Stimulated activated CD8-positive, alpha-beta memory T cell treated with anti-CD3 and anti-CD28 coated beads, Interleukin-12 subunit alpha, Interleukin-12 subunit beta, amount 100 ng/mL, for 24 hours (primary cell): ENCODE results near the gene KRT10.
"Not testable (repeated sequence)": the region's sequence is repeated elsewhere in the genome, so short reads cannot be mapped to it uniquely, and the experiment has no call there.

Source experiments
- DNase-seq: peaks from one replicate; pipeline ENCODE4 v3.0.0-alpha.2; 2020; ENCODE audit errors: extremely low read depth

KRT10 gene

GRCh38 chr17:40822132-40822812 is at the start of gene KRT10:
TSS of gene KRT10 (minus strand) at chr17:40822614. CDS start at chr17:40822585, 29 bp downstream.
- no peak for DNase-seq

GRCh38 chr17:40871316-40871715 is 48.9 kb upstream of the KRT10 start:
- DNase-seq: no peak

DNA sequence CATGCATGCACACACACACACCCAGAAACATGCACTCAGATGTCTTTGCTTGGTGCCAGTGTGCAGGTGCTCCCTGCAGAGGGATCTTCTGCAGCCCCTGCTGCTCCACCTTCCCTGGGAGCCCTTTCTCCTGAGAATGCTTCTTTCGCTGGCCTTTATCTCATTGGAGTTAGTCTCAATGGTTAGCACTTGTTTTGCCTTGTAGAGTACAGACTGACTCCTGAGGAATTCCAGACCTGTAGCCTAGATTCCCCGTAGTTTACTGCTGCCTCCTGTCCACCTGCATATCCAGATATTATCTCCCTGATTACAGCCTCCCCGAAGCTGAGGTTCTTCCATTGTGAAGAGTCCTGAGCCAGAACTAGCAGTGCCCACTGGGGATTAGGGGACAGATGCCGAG is 47.7 kb upstream of the KRT10 start:
- DNase-seq: no peak

GRCh38 chr17:40866838-40867237 is 44.4 kb upstream of the KRT10 start, which contains the start of gene KRT12:
TSS of gene KRT12 (minus strand) at chr17:40867223. CDS start at chr17:40867186, 37 bp downstream.
- no peak for DNase-seq

DNA sequence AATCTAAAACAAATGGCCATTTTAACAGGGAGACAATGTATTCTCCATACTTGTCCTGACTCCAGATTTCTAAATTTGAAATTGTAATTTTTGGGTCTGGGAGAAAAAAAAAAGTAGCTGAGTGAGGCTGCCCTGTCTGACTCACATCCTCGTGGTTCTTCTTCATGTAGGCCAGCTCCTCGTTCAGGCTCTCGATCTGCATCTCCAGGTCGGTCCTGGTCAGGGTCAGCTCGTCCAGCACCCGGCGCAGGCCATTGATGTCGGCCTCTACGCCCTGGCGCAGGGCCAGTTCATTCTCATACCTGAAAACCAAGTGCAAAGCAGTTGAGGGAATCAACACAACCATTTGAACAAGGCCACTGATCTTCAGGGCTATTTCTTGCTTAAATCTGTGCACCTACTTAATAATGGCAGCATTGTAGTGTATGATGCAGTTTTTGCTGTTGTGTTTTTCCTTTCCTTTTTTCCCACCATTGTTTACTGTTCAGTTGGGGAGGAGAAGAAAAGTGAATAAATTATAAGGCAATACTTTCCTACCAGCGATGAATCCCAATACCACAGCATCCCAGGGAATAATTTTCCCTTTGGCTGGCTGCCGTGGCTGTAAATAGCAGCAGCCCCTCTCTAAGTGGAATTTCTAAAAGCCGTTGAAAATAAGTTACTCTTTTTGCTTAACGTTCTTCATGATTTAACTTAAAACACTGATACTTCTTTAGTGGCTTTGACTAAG is 42.4 kb upstream of the KRT10 start:
- DNase-seq: no peak

DNA sequence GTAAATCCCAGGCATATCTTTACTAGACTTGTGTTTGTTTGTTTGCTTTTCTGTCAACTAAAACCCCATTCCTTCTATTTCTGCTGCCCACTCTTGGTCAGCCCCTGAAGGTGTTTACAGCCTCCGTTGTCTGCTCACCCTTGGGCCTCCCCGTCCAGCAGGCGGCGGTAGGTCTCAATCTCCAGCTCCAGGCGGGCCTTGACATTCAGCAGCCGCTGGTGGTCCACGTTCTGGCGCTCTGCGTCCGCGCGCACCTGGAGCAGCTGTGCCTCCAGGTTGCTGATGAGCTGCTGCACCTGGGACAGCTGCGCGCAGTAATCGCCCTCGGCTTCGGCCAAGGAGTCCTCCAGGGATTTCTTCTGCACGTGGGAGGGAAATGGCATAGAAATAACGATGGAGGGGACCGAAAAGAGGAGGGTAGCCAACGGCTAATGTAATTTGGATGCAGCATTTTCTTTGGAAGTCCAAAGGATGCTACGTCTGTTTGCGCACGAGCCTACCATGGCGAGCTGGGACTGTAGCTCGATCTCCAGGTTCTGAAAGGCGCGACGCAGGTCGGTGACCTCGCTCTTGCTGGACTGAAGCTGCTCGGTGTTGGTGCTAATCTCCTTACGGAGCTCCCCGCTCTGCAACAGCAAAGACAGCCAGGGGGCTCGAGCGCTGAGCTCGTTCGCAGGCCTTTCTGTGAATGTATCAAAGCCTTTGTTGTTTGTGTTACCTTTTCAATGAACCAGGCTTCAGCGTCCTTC is 40.7 kb upstream of the KRT10 start:
- no peak for DNase-seq

DNA sequence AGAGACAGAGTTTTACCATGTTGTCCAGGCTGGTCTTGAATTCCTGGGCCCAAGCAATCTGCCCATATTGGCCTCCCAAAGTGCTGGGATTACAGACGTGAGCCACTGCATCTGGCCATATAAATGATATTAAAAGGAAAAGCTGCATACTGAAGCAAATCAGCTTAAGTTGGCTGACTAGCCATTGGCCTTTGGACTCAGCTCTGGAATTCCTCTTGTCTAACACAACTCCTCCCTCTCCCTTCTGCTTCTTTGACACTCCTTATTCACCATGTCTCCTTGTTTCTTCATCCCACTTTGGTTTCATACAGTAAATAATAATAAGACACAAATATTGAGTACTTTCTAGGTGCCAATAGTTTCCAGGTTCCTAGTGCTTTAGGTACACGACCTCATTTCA is 37.1 kb upstream of the KRT10 start:
- DNase-seq: no peak

- DNase-seq: not testable (repeated sequence)
Measured at GRCh38 chr17:40858667-40859066, 36.3 kb upstream of the KRT10 start.

- no peak for DNase-seq
Measured at GRCh38 chr17:40857535-40857934, 35.1 kb upstream of the KRT10 start.

GRCh38 chr17:40854175-40854814 is 31.9 kb upstream of the KRT10 start:
- no peak for DNase-seq

GRCh38 chr17:40852364-40852763 is 29.9 kb upstream of the KRT10 start:
- no peak for DNase-seq

GRCh38 chr17:40850293-40850972 is 28.0 kb upstream of the KRT10 start:
- no peak for DNase-seq

DNA sequence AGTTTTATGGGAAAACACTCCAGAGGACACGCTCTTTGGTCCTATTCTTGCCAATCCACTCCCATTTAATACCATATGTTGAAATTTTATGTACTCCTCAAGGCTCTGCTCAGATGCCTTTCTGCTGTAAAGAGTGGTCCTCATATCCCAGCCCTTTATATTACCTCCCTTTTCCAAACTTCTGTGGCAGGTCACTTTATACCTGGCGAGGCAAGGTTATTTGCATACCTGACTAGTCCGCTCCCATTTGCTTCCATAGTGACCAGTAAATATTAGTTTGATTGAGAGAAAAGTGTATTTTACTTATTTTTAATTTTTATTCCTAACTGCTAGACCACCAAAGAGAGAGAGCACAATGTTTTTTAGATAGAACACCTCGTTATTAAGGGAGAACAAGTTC is 27.3 kb upstream of the KRT10 start:
- no peak for DNase-seq

- no peak for DNase-seq
Measured at GRCh38 chr17:40848583-40849235, 26.3 kb upstream of the KRT10 start.

DNA sequence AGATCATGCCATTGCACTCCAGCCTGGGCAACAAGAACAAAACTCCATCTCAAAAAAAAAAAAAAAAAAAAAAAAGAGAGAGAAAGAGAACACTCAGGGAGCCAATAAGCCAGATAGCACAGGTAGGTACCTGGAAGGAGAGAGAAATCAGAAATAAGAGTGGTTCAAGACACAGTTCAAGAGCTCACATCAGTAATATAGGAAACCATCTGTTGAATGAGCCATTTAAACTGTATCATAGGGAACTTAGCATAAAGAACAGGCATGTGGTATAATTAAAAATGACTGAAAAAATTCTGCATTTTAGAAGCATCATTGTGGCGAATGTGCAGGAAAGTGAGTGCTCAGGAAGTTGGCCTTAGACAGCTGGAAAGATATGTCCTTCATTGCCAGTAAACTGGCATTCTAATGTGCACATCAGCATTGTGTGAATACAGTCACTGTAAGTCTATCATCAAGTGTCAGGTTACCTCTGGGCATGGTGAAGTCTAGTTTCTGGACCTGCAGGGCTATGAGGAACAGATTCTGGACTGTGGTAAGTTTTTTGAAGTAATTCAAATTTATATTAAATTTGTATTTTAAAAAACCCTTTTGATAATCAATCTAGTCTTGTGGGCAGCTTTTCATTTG is 24.2 kb upstream of the KRT10 start:
- DNase-seq: no peak

DNA sequence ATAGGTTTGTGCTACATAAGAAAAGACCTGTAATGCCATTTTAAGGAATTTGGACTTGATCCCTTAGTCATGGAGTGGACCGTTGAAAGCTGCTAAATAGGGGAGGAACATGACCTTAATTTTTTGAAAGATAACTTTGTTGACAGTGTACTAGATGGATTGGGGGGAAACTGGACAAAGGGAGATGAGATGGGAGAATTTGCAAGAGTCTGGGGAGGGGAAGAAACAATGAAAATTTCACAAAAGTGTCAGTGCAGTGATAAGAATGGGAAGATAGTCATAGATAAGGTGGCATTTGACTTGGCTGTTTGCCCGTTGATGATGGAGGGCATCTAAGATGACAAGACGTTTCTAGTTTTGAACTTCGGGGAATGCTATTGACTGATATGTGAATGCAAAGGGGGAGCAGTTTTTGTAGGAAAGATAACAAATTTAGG is 22.3 kb upstream of the KRT10 start:
- DNase-seq: no peak

DNA sequence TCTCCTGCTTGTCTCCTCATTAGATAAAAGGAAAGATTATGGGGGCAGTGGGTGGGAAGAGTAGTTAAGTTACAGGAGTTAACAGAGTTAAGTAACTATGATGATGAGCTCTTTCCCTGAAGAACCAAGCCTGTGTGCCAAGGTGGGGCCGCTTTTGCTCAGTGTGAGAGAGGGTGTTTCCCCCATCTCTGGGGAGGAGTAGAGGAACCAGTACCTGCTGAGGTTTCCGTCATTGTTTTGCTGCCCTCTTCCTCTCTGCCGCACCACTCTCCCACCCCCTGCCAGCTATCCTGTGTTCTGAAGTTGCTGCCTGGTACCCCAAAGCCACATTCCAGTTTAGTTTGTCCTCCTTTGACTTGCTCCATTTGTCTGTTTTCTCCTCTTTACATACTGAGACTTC is 20.8 kb upstream of the KRT10 start:
- DNase-seq: no peak

DNA sequence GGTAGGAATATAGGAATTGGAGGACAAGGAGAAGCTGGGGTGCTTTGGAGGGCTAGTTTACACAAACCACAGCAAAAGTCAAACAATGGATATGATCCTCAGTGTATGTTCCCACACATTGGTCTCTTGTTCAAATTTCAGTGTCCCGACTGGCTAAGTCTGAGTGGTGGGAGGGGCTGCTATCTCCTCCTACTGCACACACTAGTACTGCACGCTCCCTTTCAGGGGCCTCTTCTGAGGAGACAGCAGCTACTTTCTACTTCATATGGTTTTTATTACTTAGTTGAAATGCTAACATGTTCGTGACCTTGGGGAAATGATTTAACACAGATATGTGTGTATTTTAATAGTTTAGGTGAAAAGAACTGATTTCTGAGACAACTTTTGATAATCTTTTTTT is 18.8 kb upstream of the KRT10 start:
- no peak for DNase-seq

DNA sequence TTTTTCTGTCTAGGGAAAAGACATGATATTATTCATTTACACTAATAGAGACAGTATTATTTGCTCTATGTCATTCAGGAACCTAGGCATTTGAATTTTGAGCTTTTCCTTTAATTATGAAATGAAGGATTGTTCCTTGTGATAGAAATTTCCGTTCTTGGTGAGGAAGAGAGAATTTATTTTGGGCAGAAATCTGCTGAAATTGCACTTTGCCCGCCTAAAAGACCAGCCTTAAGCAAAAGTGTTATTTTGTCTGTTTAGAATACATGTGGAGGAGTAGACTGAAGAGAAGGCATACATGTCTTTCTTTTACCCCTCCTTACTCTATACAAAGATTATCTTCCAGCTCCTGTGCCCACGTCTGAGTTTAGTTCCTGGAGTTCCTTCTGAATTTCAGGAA is 16.8 kb upstream of the KRT10 start:
- no peak for DNase-seq

DNA sequence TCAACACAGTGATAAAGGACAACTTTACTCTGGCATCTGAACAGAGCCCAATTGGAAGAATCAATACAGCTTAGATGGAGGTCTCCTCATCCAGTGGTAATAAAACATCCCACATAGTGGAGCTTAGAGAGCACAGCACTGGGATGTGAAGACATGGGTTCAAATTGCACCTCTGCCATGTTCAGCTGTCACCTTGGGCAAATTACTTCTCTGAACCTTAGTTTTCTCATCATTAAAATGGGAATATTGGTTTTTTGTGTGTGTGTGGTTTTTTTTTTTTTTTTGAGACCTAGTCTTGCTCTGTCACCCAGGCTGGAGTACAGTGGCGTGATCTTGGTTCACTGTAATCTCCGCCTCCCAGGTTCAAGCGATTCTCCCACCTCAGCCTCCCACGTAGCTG is 13.6 kb upstream of the KRT10 start:
- DNase-seq: no peak

GRCh38 chr17:40833882-40834281 is 11.5 kb upstream of the KRT10 start:
- no peak for DNase-seq
